GM21737 (cell line): ENCODE results near the gene VN1R5.

ENCODE experiments used
- ATAC-seq: cut with Tn5 transposase; IDR thresholded peaks from one replicate; pipeline ENCODE4 v1.9.1; 2021; ENCODE audit warnings: mild to moderate bottlenecking, moderate library complexity; ENCODE audit not compliant: unreplicated experiment

VN1R5 gene

DNA sequence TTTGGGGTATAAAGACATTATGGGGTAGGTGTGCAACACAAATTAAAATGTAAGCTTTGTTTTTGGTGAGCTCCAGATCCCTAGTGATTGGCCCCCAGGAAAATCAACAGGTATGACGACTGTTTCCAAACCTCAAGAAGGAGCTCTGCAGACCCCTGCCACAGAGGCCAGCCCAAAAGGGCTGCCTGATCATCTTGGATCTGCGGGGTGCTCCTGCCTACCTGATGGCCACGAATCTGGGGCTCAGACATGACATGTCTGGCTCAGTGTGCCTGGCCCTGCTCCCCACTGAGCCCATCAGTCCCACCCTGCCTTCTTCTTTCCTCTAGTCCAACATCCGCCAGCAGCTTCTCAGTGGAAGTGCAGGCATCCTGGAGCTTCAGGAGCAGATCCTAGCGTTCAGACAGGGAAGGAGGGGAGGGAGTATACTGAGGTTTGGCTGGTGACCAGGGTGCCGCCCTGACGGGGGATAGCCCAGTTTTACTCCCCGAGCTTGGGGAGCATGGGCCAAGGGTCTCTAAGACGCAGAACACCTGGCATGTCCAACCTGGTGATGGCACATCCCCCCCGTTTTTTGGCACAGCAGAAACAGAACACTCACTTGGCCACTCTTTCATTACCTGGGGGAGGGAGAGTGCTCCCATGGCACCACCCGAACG lies 44.0 kb downstream of the VN1R5 start:
- no peak for ATAC-seq

DNA sequence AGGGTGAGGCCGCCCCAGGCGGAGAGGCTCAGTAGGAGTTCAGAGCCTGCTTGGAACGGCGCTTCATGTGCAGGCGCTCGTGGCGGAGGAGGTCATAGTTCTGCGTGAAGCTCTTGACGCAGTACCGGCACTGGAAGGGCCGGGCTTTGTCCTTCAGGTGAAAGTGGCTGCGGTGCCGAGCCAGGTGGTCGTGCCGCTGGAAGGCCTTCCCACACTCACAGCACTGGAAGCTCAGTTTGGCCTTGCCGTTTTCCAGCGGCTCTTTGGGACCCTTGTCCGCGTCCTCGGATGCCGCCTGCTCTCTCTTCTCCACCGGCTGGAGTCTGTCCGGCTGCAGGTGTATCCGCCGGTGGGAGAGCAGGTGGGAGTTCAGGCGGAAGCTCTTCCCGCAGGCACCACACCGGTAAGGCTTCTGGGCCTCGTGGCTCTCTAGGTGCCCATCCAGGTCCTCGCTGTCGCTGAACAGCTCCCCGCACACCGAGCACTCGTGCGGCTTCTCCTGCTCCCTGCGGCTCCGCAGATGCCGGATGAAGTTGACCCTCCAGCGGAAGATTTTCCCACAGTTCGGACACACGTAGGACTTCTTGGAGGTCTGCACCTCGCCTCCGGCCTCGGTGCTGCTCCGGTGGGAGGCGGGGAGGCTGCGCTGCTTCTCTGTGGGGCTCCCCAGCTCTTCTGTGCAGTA lies 44.8 kb downstream of the VN1R5 start:
- ATAC-seq: no peak

DNA sequence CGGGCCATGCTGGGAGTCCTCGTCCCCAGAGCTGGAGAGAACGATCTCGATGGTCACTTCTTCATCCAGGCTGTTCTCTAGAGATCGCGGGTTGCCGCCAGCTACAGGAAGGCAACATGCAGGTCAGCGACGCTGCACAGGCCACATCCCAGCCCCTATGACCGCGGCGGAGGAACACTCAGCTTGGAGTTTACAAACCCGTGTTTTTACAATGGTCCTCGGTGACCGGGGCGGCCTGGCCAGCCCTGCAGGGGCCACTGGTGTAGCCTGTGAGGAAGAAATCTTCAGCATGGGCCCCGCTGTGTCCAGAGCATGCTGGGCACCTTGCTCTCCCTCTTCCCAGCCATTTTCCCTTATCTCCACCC lies 45.3 kb downstream of the VN1R5 start:
- ATAC-seq: no peak

DNA sequence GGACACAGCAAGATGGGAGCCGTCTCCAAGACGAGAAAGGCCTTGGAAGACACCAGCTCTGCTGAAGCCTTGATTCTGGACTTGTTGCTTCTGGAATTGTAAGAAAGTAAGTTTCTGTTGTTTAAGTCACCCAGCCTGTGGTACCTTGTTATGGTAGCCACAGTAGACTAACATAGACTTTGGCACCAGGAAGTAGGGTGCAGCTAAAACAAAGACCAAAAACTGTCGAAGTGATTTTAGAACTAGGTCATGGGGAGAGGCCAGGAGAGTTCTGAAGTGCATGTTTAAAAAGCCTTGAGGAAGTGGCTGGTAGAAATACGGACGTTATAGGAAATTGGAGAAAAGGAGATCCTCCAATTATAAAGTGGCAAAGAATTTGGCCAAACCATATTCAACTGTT lies 47.3 kb downstream of the VN1R5 start:
- ATAC-seq: no peak

DNA sequence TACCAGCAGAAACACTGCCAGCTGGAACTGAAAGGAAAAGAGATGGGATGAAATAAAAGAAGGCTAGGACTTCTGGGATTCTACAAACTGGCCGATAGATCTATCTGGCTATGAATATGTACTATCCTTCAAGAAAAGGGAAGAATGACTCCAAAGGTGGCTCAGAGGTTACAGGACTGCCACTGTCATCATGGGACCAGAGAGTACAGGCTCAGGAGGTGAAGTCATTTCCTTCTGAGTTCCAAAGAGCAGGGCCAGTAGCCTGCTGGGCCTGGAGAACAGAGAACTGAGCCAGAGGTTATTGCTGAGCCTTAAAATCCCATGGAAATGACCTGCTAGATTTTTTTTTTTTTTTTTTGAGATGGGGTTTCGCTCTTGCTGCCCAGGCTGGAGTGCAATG lies 48.2 kb downstream of the VN1R5 start:
- ATAC-seq: no peak
